ENCODE results near the gene P4HA1.

- TF ChIP-seq POLR2A (IDR thresholded peaks at IDR 0.05; ENCODE audit: low read length): no peak
- TF ChIP-seq GATA1 (IDR thresholded peaks at IDR 0.05; ENCODE audit: low read depth, low read length): no peak
Observed at GRCh38 chr10:73060173-73060572, 36.5 kb downstream of the P4HA1 start.
